ENCODE data around the gene FRMPD2. TPM values are rescaled to one million over a fixed set of nuclear protein-coding genes. Genes with fewer than 3 reads are reported as not detected.

The FRMPD2 gene
- total and polyA plus RNA-seq, 4 donors = 0.28 TPM; not detected in 3

DNA sequence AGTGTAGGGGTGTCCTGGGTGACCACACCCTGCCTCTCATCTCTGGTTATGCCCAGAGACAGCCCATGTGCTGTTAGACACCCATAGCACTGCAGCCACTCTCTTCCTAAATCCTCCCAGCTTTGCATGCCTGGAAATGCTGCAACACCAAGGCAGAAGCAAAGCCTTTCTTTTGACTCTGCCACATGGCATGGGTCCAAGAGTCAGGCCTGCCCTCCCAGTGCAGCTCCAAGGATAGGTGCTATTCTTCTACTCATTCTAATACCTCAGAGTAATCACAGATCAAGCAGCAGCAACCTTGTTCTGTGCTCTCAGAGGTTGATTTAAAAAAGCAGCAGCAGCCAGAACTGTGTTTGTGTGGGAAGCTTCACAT lies 23.4 kb downstream of the FRMPD2 start:
- no peaks in the 10 kb centered on the region for H3K27me3 ChIP-seq (ENCODE audit: control insufficient read depth in 4 of 4, insufficient read depth in 4 of 4, low read length in 3 of 4)
- H3K9me3 ChIP-seq (ENCODE audit: control insufficient read depth in 4 of 4, low read length in 3 of 4) = no peaks in the 10 kb centered on the region
- TF ChIP-seq, protein P1, sequence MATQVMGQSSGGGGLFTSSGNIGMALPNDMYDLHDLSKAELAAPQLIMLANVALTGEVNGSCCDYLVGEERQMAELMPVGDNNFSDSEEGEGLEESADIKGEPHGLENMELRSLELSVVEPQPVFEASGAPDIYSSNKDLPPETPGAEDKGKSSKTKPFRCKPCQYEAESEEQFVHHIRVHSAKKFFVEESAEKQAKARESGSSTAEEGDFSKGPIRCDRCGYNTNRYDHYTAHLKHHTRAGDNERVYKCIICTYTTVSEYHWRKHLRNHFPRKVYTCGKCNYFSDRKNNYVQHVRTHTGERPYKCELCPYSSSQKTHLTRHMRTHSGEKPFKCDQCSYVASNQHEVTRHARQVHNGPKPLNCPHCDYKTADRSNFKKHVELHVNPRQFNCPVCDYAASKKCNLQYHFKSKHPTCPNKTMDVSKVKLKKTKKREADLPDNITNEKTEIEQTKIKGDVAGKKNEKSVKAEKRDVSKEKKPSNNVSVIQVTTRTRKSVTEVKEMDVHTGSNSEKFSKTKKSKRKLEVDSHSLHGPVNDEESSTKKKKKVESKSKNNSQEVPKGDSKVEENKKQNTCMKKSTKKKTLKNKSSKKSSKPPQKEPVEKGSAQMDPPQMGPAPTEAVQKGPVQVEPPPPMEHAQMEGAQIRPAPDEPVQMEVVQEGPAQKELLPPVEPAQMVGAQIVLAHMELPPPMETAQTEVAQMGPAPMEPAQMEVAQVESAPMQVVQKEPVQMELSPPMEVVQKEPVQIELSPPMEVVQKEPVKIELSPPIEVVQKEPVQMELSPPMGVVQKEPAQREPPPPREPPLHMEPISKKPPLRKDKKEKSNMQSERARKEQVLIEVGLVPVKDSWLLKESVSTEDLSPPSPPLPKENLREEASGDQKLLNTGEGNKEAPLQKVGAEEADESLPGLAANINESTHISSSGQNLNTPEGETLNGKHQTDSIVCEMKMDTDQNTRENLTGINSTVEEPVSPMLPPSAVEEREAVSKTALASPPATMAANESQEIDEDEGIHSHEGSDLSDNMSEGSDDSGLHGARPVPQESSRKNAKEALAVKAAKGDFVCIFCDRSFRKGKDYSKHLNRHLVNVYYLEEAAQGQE (IDR thresholded peaks at IDR 0.05) = no peak
- TF ChIP-seq, protein P2, sequence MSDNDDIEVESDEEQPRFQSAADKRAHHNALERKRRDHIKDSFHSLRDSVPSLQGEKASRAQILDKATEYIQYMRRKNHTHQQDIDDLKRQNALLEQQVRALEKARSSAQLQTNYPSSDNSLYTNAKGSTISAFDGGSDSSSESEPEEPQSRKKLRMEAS (IDR thresholded peaks at IDR 0.05) = no peak
- TF ChIP-seq FOXA2 (IDR thresholded peaks at IDR 0.05) (no peak), TAF1 (conservative IDR thresholded peaks at IDR 0.05) (no peak), HNF4G (IDR thresholded peaks at IDR 0.05) (no peak), FOXA1 (IDR thresholded peaks at IDR 0.05) (no peak), SP1 (IDR thresholded peaks at IDR 0.05) (no peak), YY1 (IDR thresholded peaks at IDR 0.05) (no peak)
- TF ChIP-seq, protein P3, sequence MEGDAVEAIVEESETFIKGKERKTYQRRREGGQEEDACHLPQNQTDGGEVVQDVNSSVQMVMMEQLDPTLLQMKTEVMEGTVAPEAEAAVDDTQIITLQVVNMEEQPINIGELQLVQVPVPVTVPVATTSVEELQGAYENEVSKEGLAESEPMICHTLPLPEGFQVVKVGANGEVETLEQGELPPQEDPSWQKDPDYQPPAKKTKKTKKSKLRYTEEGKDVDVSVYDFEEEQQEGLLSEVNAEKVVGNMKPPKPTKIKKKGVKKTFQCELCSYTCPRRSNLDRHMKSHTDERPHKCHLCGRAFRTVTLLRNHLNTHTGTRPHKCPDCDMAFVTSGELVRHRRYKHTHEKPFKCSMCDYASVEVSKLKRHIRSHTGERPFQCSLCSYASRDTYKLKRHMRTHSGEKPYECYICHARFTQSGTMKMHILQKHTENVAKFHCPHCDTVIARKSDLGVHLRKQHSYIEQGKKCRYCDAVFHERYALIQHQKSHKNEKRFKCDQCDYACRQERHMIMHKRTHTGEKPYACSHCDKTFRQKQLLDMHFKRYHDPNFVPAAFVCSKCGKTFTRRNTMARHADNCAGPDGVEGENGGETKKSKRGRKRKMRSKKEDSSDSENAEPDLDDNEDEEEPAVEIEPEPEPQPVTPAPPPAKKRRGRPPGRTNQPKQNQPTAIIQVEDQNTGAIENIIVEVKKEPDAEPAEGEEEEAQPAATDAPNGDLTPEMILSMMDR (IDR thresholded peaks at IDR 0.05; ENCODE audit: low read depth, low read length, missing input control) = no peak
- TF ChIP-seq, protein P4, sequence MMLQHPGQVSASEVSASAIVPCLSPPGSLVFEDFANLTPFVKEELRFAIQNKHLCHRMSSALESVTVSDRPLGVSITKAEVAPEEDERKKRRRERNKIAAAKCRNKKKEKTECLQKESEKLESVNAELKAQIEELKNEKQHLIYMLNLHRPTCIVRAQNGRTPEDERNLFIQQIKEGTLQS (IDR thresholded peaks at IDR 0.05) = no peak
- no peak for DNase-seq (ENCODE audit: low spot score)
- no peak overlapping the region for H3K27ac ChIP-seq (ENCODE audit: low read depth in 1 of 2, low read length in 2 of 2)
- H3K4me3 ChIP-seq (ENCODE audit: low read depth in 1 of 3, low read length in 3 of 3) = no peak overlapping the region
- no peaks in the 10 kb centered on the region for H3K36me3 ChIP-seq (ENCODE audit: control insufficient read depth in 4 of 4, insufficient read depth in 3 of 4, low read depth in 1 of 4, low read length in 3 of 4)
- no peaks in the 10 kb centered on the region for H3K4me1 ChIP-seq (ENCODE audit: control insufficient read depth in 4 of 4, insufficient read depth in 4 of 4, low read length in 3 of 4)
- no peak overlapping the region for H3K9ac ChIP-seq (ENCODE audit: low read depth in 1 of 2, low read length in 2 of 2)

DNA sequence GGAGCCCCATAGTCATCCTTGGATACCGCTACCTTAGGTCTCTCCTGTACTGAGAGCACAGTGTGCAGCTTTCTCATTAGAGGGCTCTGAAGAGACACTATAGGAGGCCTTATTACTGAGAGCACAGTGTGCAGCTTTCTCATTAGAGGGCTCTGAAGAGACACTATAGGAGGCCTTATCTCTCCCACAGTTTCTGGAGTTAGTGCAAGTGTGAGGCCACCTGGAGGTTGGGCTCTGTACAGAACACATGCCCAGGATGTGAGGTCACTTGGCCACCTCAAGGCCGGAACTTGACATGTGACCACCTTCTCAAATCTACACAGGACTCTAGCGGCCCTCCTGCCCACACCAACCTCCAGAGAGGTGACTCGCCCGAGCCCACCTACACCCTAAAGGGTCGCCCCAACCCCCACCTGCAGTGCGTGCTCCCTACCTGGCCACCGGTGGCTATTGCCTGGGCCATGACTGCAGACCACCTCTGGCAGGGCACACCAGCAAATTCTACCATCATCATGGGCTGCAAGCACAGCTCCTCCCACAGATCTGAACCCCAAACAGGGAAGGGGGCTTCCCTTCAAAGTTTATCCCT lies 24.6 kb downstream of the FRMPD2 start:
- Histone ChIP-seq H3K4me3 (ENCODE audit: low read depth in 1 of 3, low read length in 3 of 3) (no peak overlapping the region), H3K9me3 (ENCODE audit: control insufficient read depth in 4 of 4, low read length in 3 of 4) (no peaks in the 10 kb centered on the region), H3K27ac (ENCODE audit: low read depth in 1 of 2, low read length in 2 of 2) (no peak overlapping the region), H3K36me3 (ENCODE audit: control insufficient read depth in 4 of 4, insufficient read depth in 3 of 4, low read depth in 1 of 4, low read length in 3 of 4) (no peaks in the 10 kb centered on the region), H3K4me1 (ENCODE audit: control insufficient read depth in 4 of 4, insufficient read depth in 4 of 4, low read length in 3 of 4) (no peaks in the 10 kb centered on the region), H3K27me3 (ENCODE audit: control insufficient read depth in 4 of 4, insufficient read depth in 4 of 4, low read length in 3 of 4) (no peaks in the 10 kb centered on the region), H3K9ac (ENCODE audit: low read depth in 1 of 2, low read length in 2 of 2) (no peak overlapping the region)
- DNase-seq (ENCODE audit: low spot score) = no peak
- TF ChIP-seq, protein P4 (IDR thresholded peaks at IDR 0.05) = no peak
- TF ChIP-seq NR2F2 (IDR thresholded peaks at IDR 0.05) = no peak
- TF ChIP-seq HNF4G (IDR thresholded peaks at IDR 0.05) = no peak
- TF ChIP-seq FOXA1 (IDR thresholded peaks at IDR 0.05) = no peak
- TF ChIP-seq GABPA (IDR thresholded peaks at IDR 0.05 in 1 of 2, conservative IDR thresholded peaks at IDR 0.05 in 1 of 2) = no peak
- TF ChIP-seq, protein P3 (IDR thresholded peaks at IDR 0.05; ENCODE audit: low read depth, low read length, missing input control) = no peak
- TF ChIP-seq RXRA (IDR thresholded peaks at IDR 0.05) = no peak
- no peak for TF ChIP-seq EGR1 (IDR thresholded peaks at IDR 0.05; ENCODE audit: low read depth in 2 of 2)
- TF ChIP-seq SP1 (IDR thresholded peaks at IDR 0.05) = no peak
- TF ChIP-seq, protein P2 (IDR thresholded peaks at IDR 0.05) = no peak
- no peak for TF ChIP-seq RAD21 (IDR thresholded peaks at IDR 0.05)
- TF ChIP-seq YY1 (IDR thresholded peaks at IDR 0.05) = no peak
- TF ChIP-seq FOXA2 (IDR thresholded peaks at IDR 0.05) = no peak
- no peak for TF ChIP-seq JUND (IDR thresholded peaks at IDR 0.05)
- TF ChIP-seq, protein P1 (IDR thresholded peaks at IDR 0.05) = no peak
- no peak for TF ChIP-seq HNF4A (conservative IDR thresholded peaks at IDR 0.05)
- WGBS = 95% methylated on average over 8 of the region's 8 CpGs
